ENCODE data around the gene CDIP1. TPM values are rescaled to one million over a fixed set of nuclear protein-coding genes. Genes with fewer than 3 reads are reported as not detected.

CDIP1 gene
- total and polyA plus RNA-seq, 10 of the 15 experiments (the other 5 are each of a cell fraction or from before 2014, with no cell fraction given): 6.1 to 32.4 (median 13.6) TPM

GRCh38 chr16:4536391-4537106 lies 2.0 kb downstream of the CDIP1 start (continued):
- TF ChIP-seq ZBTB11 (CRISPR knock-in tag; IDR thresholded peaks at IDR 0.05) (no peak), EGR1 (IDR thresholded peaks at IDR 0.05; ENCODE audit: borderline replicate concordance in 1 of 2, low read depth in 2 of 2, low read length in 2 of 2) (no peak), ZNF24 (IDR thresholded peaks at IDR 0.05) (no peak), HDAC2 (IDR thresholded peaks at IDR 0.05) (no peak), ZZZ3 (IDR thresholded peaks at IDR 0.05; ENCODE audit: control insufficient read depth, insufficient read length, low read depth) (no peak)

- TF ChIP-seq EED (IDR thresholded peaks at IDR 0.05; ENCODE audit: low read depth): peak; percentile 55
- TF ChIP-seq IKZF2 (IDR thresholded peaks at IDR 0.05): peak in 1 of 2 experiments; percentile 39; a peak in 1 of 4 replicates
- no peak for TF ChIP-seq SUZ12 (IDR thresholded peaks at IDR 0.05; ENCODE audit: unreplicated experiment)
- TF ChIP-seq RELA (IDR thresholded peaks at IDR 0.05; ENCODE audit: borderline replicate concordance, partially characterized antibody): no peak
- no peak for TF ChIP-seq FOS (IDR thresholded peaks at IDR 0.05; ENCODE audit: borderline replicate concordance, extremely low read depth, insufficient read length)
- TF ChIP-seq IKZF1 (conservative IDR thresholded peaks at IDR 0.05): peak; percentile 48
- peak; percentile 27; the same call in 1 of the 2 replicates for TF ChIP-seq RUNX3 (IDR thresholded peaks at IDR 0.05; ENCODE audit: low read length)
- no peak for TF ChIP-seq HDGF (IDR thresholded peaks at IDR 0.05)
- no peak for TF ChIP-seq ZNF217 (IDR thresholded peaks at IDR 0.05)
- no peak for TF ChIP-seq SKIL (IDR thresholded peaks at IDR 0.05; ENCODE audit: low read depth, poor library complexity, severe bottlenecking)
- TF ChIP-seq SIN3A (IDR thresholded peaks at IDR 0.05; ENCODE audit: low read depth, low read length): no peak
- intact Hi-C loops (cut with micrococcal nuclease; ENCODE audit: unreplicated experiment): no loop called here
- Histone ChIP-seq H3K9ac (ENCODE audit: control insufficient read depth, insufficient read depth, low read length) (peak overlapping the region; percentile 15; the same call in 1 of the 2 replicates), H3K27ac (ENCODE audit: control insufficient read depth, insufficient read depth) (no peak overlapping the region), H4K20me1 (ENCODE audit: control insufficient read depth, insufficient read depth) (no peaks in the 10 kb centered on the region), H3K4me1 (ENCODE audit: control insufficient read depth, insufficient read depth, low read length) (peaks cover 11% of the 10 kb centered on the region), H3K79me2 (ENCODE audit: control insufficient read depth, insufficient read depth, low read length) (peaks cover 18% of the 10 kb centered on the region), H3K4me2 (ENCODE audit: control insufficient read depth, insufficient read depth) (peak overlapping the region; percentile 41), H3K4me3 (no peak overlapping the region; the same call in 1 of the 2 replicates), H3K27me3 (replicated peaks in 1 of 2; ENCODE audit: control insufficient read depth in 2 of 2, insufficient read depth in 2 of 2, low read length in 1 of 2) (no peaks in the 10 kb centered on the region; a peak in 1 of 4 replicates), H3K9me3 (replicated peaks; ENCODE audit: control insufficient read depth, insufficient read depth, low read length) (peaks cover 12% of the 10 kb centered on the region), H2AFZ (ENCODE audit: control insufficient read depth, low read depth, low read length) (no peak overlapping the region), H3K36me3 (ENCODE audit: control insufficient read depth in 2 of 2, insufficient read depth in 2 of 2, low read length in 1 of 2) (peaks cover 0 to 4% of the 10 kb centered on the region in 2 experiments; a peak in 2 of 4 replicates)
- FAIRE-seq: no peak
- in situ Hi-C loops (cut with MboI): loop anchor here (10.0 kb wide), 1 partner anchor 59 kb away; no protein-coding TSS in a partner anchor
- 27% methylated on average over 7 of the region's 7 CpGs for WGBS (ENCODE audit: insufficient coverage, insufficient replicate concordance, low lambda C conversion rate, missing lambda C conversion rate)
- peak; percentile 15 for ATAC-seq
- ChIA-PET RAD21 (ENCODE audit: unreplicated experiment) (interaction anchor here (0.8 to 1.7 kb wide), 2 partner anchors 31 to 89 kb away, joined by 3 to 8 read pairs; partner anchors contain the start of gene MGRN1), SMC1A (ENCODE audit: uncharacterized antibody, unreplicated experiment) (interaction anchor here (0.7 to 1.9 kb wide), 4 partner anchors 11 to 30 kb away, joined by 3 to 6 read pairs (median 3); no protein-coding TSS in a partner anchor), CTCF (interaction anchor here (1.1 to 1.9 kb wide), 6 partner anchors 12 to 89 kb away, joined by 3 to 21 read pairs (median 4); partner anchors contain the start of gene MGRN1), POLR2A (interaction anchor here (0.6 to 2.3 kb wide), 3 partner anchors 14 to 66 kb away, joined by 3 to 6 read pairs (median 3); no protein-coding TSS in a partner anchor)
- no peak for DNase-seq (ENCODE audit: low read depth, low spot score)
- no TSS peak for BruUV-seq (replicated peaks)
Measured at GRCh38 chr16:4535627-4536108, 2.9 kb downstream of the CDIP1 start.

All from GM12878 (cell line).